K562 (cell line): ENCODE measurements around the gene CYP4F12.

ENCODE experiments used
- CHD2 ChIP-seq: IDR thresholded peaks from 2 replicates; pipeline ENCODE4 v1.6.1; 2011; ENCODE audit warnings: low read depth, low read length
- EZH2 ChIP-seq: IDR thresholded peaks from 2 replicates; pipeline ENCODE4 v1.6.1; 2012; ENCODE audit warnings: low read depth, mild to moderate bottlenecking, inconsistent platforms, low read length, borderline replicate concordance
- MAFK ChIP-seq: IDR thresholded peaks from 2 replicates; pipeline ENCODE4 v1.6.1; 2011; ENCODE audit warnings: low read length, improper control_type of control experiment
- PRPF4 ChIP-seq: fragments of 200-400 bp; formaldehyde crosslinking; IDR thresholded peaks from one replicate; pipeline ENCODE4 v1.6.1; 2017; ENCODE audit warnings: low read length, low read depth, mild to moderate bottlenecking; ENCODE audit not compliant: insufficient read depth, poor library complexity, severe bottlenecking
- RAD51 ChIP-seq: fragments of 450-650 bp; IDR thresholded peaks from 2 replicates; pipeline ENCODE4 v1.7.1; 2016; ENCODE audit warnings: low read depth, mild to moderate bottlenecking, borderline replicate concordance
- TCF7L2 ChIP-seq: fragments of 150-350 bp; IDR thresholded peaks from 2 replicates; pipeline ENCODE4 v1.6.1; 2016; ENCODE audit warnings: low read depth, mild to moderate bottlenecking, low read length, moderate library complexity
- TSC22D4 ChIP-seq: fragments of 450-650 bp; IDR thresholded peaks from 2 replicates; pipeline ENCODE4 v1.6.1; 2016; ENCODE audit warnings: missing genetic modification characterization, missing biosample characterization, control low read depth
- ZNF282 ChIP-seq: sonication (generic); formaldehyde crosslinking; IDR thresholded peaks from 2 replicates; pipeline ENCODE4 v1.8.1; 2023; ENCODE audit warnings: missing genetic modification reagents
- TF ChIP-seq, protein P1 (sequence below), 3 experiments: IDR thresholded peaks in 2 of 3; conservative IDR thresholded peaks in 1 of 3; 2 replicates each; pipeline ENCODE4 v1.5.1; 2011 to 2012; ENCODE audit warnings: low read length in 3 of 3, mild to moderate bottlenecking in 3 of 3, control low read depth in 2 of 3, improper control_type of control experiment in 1 of 3, inconsistent platforms in 1 of 3, low read depth in 1 of 3, mixed read lengths in 1 of 3, moderate library complexity in 1 of 3; ENCODE audit not compliant: insufficient read depth in 2 of 3
- TF ChIP-seq, protein P2 (sequence below): fragments of 450-650 bp; IDR thresholded peaks from 2 replicates; pipeline ENCODE4 v1.6.1; 2016; ENCODE audit warnings: borderline replicate concordance
- TF ChIP-seq, protein P3 (sequence below): fragments of 450-650 bp; IDR thresholded peaks from one replicate; pipeline ENCODE4 v1.6.1; 2018; ENCODE audit warnings: mild to moderate bottlenecking, moderate library complexity; ENCODE audit not compliant: partially characterized antibody
- TF ChIP-seq, protein P4 (sequence below): fragments of 250-450 bp; sonication (Bioruptor Pico); IDR thresholded peaks from 2 replicates; pipeline ENCODE4 v1.8.0; 2022; ENCODE audit warnings: moderate library complexity, mild to moderate bottlenecking, inconsistent platforms

DNA sequence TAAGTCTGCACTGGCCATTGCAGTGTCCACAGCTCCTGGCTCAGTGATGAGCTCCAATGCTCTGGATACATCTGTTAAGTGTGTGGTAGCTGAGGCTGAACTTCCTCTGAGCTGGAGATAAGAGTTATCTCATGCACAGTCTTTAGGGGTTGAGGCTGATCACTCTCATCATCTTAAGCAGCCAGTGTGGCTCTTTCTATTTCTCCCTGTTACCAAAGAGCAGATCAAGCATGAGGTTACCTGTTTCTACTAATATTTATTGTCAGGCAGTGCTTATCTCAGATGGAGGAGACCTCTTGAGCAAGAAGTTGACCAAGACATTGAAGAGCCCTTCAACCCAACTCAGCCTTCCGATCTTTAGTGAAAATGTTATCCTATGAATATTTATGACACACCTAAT lies 48.4 kb downstream of the CYP4F12 start:
- TF ChIP-seq TSC22D4 (tag) (no peak), EZH2 (no peak), RAD51 (no peak), PRPF4 (no peak), TCF7L2 (no peak), ZNF282 (CRISPR knock-in tag) (no peak), MAFK (no peak), CHD2 (no peak)
- TF ChIP-seq, protein P1, sequence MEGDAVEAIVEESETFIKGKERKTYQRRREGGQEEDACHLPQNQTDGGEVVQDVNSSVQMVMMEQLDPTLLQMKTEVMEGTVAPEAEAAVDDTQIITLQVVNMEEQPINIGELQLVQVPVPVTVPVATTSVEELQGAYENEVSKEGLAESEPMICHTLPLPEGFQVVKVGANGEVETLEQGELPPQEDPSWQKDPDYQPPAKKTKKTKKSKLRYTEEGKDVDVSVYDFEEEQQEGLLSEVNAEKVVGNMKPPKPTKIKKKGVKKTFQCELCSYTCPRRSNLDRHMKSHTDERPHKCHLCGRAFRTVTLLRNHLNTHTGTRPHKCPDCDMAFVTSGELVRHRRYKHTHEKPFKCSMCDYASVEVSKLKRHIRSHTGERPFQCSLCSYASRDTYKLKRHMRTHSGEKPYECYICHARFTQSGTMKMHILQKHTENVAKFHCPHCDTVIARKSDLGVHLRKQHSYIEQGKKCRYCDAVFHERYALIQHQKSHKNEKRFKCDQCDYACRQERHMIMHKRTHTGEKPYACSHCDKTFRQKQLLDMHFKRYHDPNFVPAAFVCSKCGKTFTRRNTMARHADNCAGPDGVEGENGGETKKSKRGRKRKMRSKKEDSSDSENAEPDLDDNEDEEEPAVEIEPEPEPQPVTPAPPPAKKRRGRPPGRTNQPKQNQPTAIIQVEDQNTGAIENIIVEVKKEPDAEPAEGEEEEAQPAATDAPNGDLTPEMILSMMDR (IDR thresholded peaks at IDR 0.05 in 2 of 3, conservative IDR thresholded peaks at IDR 0.05 in 1 of 3; ENCODE audit: insufficient read depth in 2 of 3, low read depth in 1 of 3, low read length in 3 of 3): no peak
- TF ChIP-seq, protein P2, sequence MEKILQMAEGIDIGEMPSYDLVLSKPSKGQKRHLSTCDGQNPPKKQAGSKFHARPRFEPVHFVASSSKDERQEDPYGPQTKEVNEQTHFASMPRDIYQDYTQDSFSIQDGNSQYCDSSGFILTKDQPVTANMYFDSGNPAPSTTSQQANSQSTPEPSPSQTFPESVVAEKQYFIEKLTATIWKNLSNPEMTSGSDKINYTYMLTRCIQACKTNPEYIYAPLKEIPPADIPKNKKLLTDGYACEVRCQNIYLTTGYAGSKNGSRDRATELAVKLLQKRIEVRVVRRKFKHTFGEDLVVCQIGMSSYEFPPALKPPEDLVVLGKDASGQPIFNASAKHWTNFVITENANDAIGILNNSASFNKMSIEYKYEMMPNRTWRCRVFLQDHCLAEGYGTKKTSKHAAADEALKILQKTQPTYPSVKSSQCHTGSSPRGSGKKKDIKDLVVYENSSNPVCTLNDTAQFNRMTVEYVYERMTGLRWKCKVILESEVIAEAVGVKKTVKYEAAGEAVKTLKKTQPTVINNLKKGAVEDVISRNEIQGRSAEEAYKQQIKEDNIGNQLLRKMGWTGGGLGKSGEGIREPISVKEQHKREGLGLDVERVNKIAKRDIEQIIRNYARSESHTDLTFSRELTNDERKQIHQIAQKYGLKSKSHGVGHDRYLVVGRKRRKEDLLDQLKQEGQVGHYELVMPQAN: no peak
- TF ChIP-seq, protein P3, sequence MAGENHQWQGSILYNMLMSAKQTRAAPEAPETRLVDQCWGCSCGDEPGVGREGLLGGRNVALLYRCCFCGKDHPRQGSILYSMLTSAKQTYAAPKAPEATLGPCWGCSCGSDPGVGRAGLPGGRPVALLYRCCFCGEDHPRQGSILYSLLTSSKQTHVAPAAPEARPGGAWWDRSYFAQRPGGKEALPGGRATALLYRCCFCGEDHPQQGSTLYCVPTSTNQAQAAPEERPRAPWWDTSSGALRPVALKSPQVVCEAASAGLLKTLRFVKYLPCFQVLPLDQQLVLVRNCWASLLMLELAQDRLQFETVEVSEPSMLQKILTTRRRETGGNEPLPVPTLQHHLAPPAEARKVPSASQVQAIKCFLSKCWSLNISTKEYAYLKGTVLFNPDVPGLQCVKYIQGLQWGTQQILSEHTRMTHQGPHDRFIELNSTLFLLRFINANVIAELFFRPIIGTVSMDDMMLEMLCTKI: no peak
- TF ChIP-seq, protein P4, sequence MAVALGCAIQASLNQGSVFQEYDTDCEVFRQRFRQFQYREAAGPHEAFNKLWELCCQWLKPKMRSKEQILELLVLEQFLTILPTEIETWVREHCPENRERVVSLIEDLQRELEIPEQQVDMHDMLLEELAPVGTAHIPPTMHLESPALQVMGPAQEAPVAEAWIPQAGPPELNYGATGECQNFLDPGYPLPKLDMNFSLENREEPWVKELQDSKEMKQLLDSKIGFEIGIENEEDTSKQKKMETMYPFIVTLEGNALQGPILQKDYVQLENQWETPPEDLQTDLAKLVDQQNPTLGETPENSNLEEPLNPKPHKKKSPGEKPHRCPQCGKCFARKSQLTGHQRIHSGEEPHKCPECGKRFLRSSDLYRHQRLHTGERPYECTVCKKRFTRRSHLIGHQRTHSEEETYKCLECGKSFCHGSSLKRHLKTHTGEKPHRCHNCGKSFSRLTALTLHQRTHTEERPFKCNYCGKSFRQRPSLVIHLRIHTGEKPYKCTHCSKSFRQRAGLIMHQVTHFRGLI: no peak
